HEK293T (cell line): ENCODE data around the gene OGN.

ENCODE experiments used
- BHLHE40 ChIP-seq: fragments of 450-650 bp; IDR thresholded peaks from 2 replicates; pipeline ENCODE4 v1.6.1; 2016; ENCODE audit warnings: mild to moderate bottlenecking, moderate library complexity, borderline replicate concordance
- CTBP1 ChIP-seq: fragments of 450-650 bp; IDR thresholded peaks from 2 replicates; pipeline ENCODE4 v1.6.1; 2016; ENCODE audit warnings: borderline replicate concordance
- ELF4 ChIP-seq: fragments of 450-650 bp; IDR thresholded peaks from 2 replicates; pipeline ENCODE4 v1.6.1; 2017; ENCODE audit warnings: antibody characterized with exemption
- FOXA1 ChIP-seq: fragments of 450-650 bp; IDR thresholded peaks from 2 replicates; pipeline ENCODE4 v1.6.1; 2016; ENCODE audit warnings: mild to moderate bottlenecking
- FOXK2 ChIP-seq: fragments of 450-650 bp; IDR thresholded peaks from 2 replicates; pipeline ENCODE4 v1.6.1; 2016; ENCODE audit warnings: mild to moderate bottlenecking
- FOXM1 ChIP-seq: fragments of 450-650 bp; IDR thresholded peaks from 2 replicates; pipeline ENCODE4 v1.6.1; 2017; ENCODE audit warnings: mild to moderate bottlenecking, borderline replicate concordance
- HDGF ChIP-seq: fragments of 450-650 bp; IDR thresholded peaks from 2 replicates; pipeline ENCODE4 v1.6.1; 2017; ENCODE audit warnings: antibody characterized with exemption, borderline replicate concordance
- L3MBTL2 ChIP-seq: fragments of 450-650 bp; conservative IDR thresholded peaks from 2 replicates; pipeline ENCODE4 v1.6.1; 2016; ENCODE audit warnings: mild to moderate bottlenecking
- LEF1 ChIP-seq: fragments of 450-650 bp; IDR thresholded peaks from 2 replicates; pipeline ENCODE4 v1.6.1; 2017; ENCODE audit warnings: mild to moderate bottlenecking, borderline replicate concordance
- SP1 ChIP-seq: fragments of 450-650 bp; IDR thresholded peaks from 2 replicates; pipeline ENCODE4 v1.6.1; 2017
- SUZ12 ChIP-seq: fragments of 450-650 bp; IDR thresholded peaks from 2 replicates; pipeline ENCODE4 v1.6.1; 2016; ENCODE audit warnings: mild to moderate bottlenecking
- TARDBP ChIP-seq: fragments of 450-650 bp; IDR thresholded peaks from 2 replicates; pipeline ENCODE4 v1.6.1; 2016
- ZNF384 ChIP-seq: fragments of 450-650 bp; IDR thresholded peaks from 2 replicates; pipeline ENCODE4 v1.6.1; 2016
- TF ChIP-seq, protein P1 (sequence below): fragments of 450-650 bp; IDR thresholded peaks from 2 replicates; pipeline ENCODE4 v1.6.1; 2016

DNA sequence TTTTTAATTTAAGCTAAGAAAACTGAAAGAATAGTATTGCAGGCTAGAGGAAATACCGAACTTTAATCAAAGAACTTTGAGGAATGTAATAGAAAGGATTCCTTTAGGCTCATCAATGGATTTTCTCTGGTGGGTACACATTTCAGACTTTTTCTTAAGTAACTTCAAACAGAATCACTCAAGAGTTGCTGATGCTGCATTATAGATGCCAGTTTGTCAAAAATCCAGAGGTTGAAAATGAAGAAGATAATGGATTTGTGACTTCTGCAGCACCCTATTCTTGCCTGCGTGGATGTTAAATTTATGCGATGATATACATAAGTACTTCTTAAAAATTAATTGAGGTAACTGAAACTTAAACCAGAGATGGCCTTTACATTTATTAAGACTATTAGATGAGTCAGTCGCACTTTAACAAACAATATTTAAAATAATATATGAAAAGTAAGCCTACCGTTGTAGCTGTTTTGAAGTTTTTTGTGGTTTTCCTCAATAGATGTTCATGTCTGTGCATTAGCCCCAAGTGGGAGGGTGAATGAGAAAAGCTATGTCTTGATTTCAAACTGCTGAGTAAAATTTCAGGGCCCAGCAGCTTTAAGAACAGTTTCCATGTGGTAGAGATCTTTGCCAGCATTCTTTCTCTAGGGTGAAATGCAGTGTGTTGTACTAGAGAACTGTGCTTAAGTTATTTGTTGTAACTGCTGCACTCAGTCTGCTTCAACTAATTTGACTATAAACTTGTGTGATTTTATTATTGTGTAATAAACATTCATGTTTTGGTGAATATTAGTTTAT lies at the start of gene OGN:
- no peak for TF ChIP-seq ZNF384
- TF ChIP-seq HDGF: no peak
- TF ChIP-seq BHLHE40: no peak
- no peak for TF ChIP-seq ELF4
- no peak for TF ChIP-seq SP1
- no peak for TF ChIP-seq LEF1
- TF ChIP-seq CTBP1: no peak
- no peak for TF ChIP-seq TARDBP
- no peak for TF ChIP-seq SUZ12
- no peak for TF ChIP-seq L3MBTL2
- TF ChIP-seq, protein P1, sequence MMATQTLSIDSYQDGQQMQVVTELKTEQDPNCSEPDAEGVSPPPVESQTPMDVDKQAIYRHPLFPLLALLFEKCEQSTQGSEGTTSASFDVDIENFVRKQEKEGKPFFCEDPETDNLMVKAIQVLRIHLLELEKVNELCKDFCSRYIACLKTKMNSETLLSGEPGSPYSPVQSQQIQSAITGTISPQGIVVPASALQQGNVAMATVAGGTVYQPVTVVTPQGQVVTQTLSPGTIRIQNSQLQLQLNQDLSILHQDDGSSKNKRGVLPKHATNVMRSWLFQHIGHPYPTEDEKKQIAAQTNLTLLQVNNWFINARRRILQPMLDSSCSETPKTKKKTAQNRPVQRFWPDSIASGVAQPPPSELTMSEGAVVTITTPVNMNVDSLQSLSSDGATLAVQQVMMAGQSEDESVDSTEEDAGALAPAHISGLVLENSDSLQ: no peak
- TF ChIP-seq FOXK2: no peak
- no peak for TF ChIP-seq FOXA1
- TF ChIP-seq FOXM1: no peak
